GM18867 (cell line): Measurements from ENCODE around the gene LMOD1.
"Not testable (repeated sequence)": the region's sequence is repeated elsewhere in the genome, so short reads cannot be mapped to it uniquely, and the experiment has no call there.

Experiments used
- ATAC-seq: cut with Tn5 transposase; IDR thresholded peaks from one replicate; pipeline ENCODE4 v1.9.1; 2021; ENCODE audit warnings: mild to moderate bottlenecking, moderate library complexity; ENCODE audit not compliant: unreplicated experiment

The LMOD1 gene

GRCh38 chr1:201949491-201949890, 3.1 kb upstream of the LMOD1 start:
- no peak for ATAC-seq

GRCh38 chr1:201947697-201948008, 1.3 kb upstream of the LMOD1 start:
- ATAC-seq = no peak

GRCh38 chr1:201945863-201946223, 505 bp downstream of the LMOD1 start:
- no peak for ATAC-seq

GRCh38 chr1:201945157-201945556, 1.2 kb downstream of the LMOD1 start:
- ATAC-seq = no peak

- ATAC-seq = no peak
Observed at GRCh38 chr1:201944639-201945038, 1.7 kb downstream of the LMOD1 start.

- ATAC-seq = no peak
Observed at GRCh38 chr1:201944002-201944401, 2.3 kb downstream of the LMOD1 start.

- ATAC-seq = no peak
Observed at GRCh38 chr1:201942129-201942495, 4.2 kb downstream of the LMOD1 start.

- ATAC-seq = no peak
Observed at GRCh38 chr1:201941420-201942128, 4.8 kb downstream of the LMOD1 start.

- ATAC-seq = not testable (repeated sequence)
Observed at GRCh38 chr1:201940316-201940715, 6.0 kb downstream of the LMOD1 start.

- ATAC-seq = no peak
Observed at GRCh38 chr1:201939574-201939973, 6.8 kb downstream of the LMOD1 start.

- ATAC-seq = no peak
Observed at GRCh38 chr1:201939148-201939547, 7.2 kb downstream of the LMOD1 start.

- no peak for ATAC-seq
Observed at GRCh38 chr1:201938440-201939035, 7.8 kb downstream of the LMOD1 start.

GRCh38 chr1:201937624-201938213, 8.6 kb downstream of the LMOD1 start:
- no peak for ATAC-seq

- no peak for ATAC-seq
Observed at GRCh38 chr1:201933840-201934430, 12.4 kb downstream of the LMOD1 start.

- no peak for ATAC-seq
Observed at GRCh38 chr1:201930803-201931202, 15.5 kb downstream of the LMOD1 start.

GRCh38 chr1:201930137-201930536, 16.2 kb downstream of the LMOD1 start:
- no peak for ATAC-seq

- no peak for ATAC-seq
Observed at GRCh38 chr1:201928266-201928665, 18.1 kb downstream of the LMOD1 start.

GRCh38 chr1:201925981-201926645, 20.2 kb downstream of the LMOD1 start:
- no peak for ATAC-seq

GRCh38 chr1:201925301-201925567, 21.1 kb downstream of the LMOD1 start:
- no peak for ATAC-seq

- no peak for ATAC-seq
Observed at GRCh38 chr1:201921952-201922558, 24.3 kb downstream of the LMOD1 start.

- no peak for ATAC-seq
Observed at GRCh38 chr1:201918343-201918742, 28.0 kb downstream of the LMOD1 start.
